GM12874 (cell line): Measurements from ENCODE around the gene ECEL1.

Experiments
- CTCF ChIP-seq: IDR thresholded peaks from 2 replicates; pipeline ENCODE4 v1.5.1; 2011; ENCODE audit warnings: low read depth, mild to moderate bottlenecking, control low read depth, low read length, moderate library complexity; ENCODE audit not compliant: insufficient read depth

ECEL1 gene

GRCh38 chr2:232502511-232502910, 14.9 kb upstream of the ECEL1 start:
- no peak for TF ChIP-seq CTCF

- no peak for TF ChIP-seq CTCF
Measured at GRCh38 chr2:232501794-232502390, 14.3 kb upstream of the ECEL1 start.

- no peak for TF ChIP-seq CTCF
Measured at GRCh38 chr2:232501331-232501771, 13.7 kb upstream of the ECEL1 start.

- no peak for TF ChIP-seq CTCF
Measured at GRCh38 chr2:232498452-232498851, 10.8 kb upstream of the ECEL1 start.

GRCh38 chr2:232497348-232497747, 9.7 kb upstream of the ECEL1 start:
- no peak for TF ChIP-seq CTCF

- TF ChIP-seq CTCF: no peak
Measured at GRCh38 chr2:232496501-232497270, 9.1 kb upstream of the ECEL1 start.

- TF ChIP-seq CTCF: no peak
Measured at GRCh38 chr2:232495292-232495691, 7.7 kb upstream of the ECEL1 start.
